Measurements from ENCODE around the gene SKAP1. TPM values are rescaled to one million over a fixed set of nuclear protein-coding genes. Genes with fewer than 3 reads are reported as not detected.

The SKAP1 gene
- total and polyA plus RNA-seq, 2 of the 13 experiments (the other 11 are each of a cell fraction or from before 2014, with no cell fraction given) = 0.21 TPM; not detected in 1

DNA sequence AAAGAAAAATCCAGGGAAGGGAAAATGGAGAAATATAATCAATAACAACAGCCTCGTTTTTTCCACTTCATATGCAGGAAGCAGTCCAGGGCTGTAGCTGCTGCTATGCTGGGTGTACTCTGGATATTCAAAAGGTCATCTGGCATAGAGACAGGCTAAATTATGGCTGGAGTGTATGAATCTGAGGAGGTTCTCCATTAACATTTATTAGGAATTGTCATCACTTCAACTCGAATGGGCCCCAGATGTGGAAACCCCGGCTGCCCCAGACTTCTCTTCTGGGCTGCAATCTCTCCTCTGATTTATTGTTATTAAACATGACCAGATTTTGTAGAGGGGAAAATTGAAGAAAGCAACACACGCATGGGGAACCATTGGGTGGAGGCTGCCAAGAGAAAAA, 33.5 kb upstream of the SKAP1 start:
- Histone ChIP-seq H3K4me1 (ENCODE audit: insufficient read depth, low read length) (no peaks in the 10 kb centered on the region), H3K27me3 (ENCODE audit: control insufficient read depth in 1 of 2, insufficient read depth in 2 of 2, low read length in 2 of 2) (no peaks in the 10 kb centered on the region; a peak in 1 of 5 replicates), H3K9me3 (ENCODE audit: low read length) (no peaks in the 10 kb centered on the region), H3K36me3 (replicated peaks in 1 of 2; ENCODE audit: control insufficient read depth in 1 of 2, insufficient read depth in 2 of 2, low read length in 2 of 2) (no peaks in the 10 kb centered on the region), H3K79me2 (ENCODE audit: insufficient read depth, low read length) (no peaks in the 10 kb centered on the region), H4K20me1 (ENCODE audit: insufficient read depth, low read length) (no peaks in the 10 kb centered on the region), H3K27ac (ENCODE audit: extremely low read length, insufficient read depth, low read length) (no peak overlapping the region), H3K4me2 (ENCODE audit: low read depth, low read length) (no peak overlapping the region), H3K4me3 (replicated peaks in 1 of 3; ENCODE audit: insufficient read depth in 1 of 3, low read depth in 2 of 3, low read length in 3 of 3) (no peak overlapping the region), H3K9ac (ENCODE audit: insufficient read depth, low read depth, low read length) (no peak overlapping the region), H2AFZ (ENCODE audit: low read length) (no peak overlapping the region)
- WGBS (ENCODE audit: low lambda C conversion rate) = 0% methylated on average over 4 of the region's 4 CpGs
- ChIA-PET CTCF (ENCODE audit: low intra/inter-chr PET ratio, low total read pairs) (no interaction called here), POLR2A (no interaction called here)
- TF ChIP-seq ZNF253 (CRISPR knock-in tag; IDR thresholded peaks at IDR 0.05; ENCODE audit: borderline replicate concordance) = no peak
- TF ChIP-seq GABPB1 (CRISPR knock-in tag; IDR thresholded peaks at IDR 0.05) = no peak
- TF ChIP-seq ZKSCAN8 (CRISPR knock-in tag; IDR thresholded peaks at IDR 0.05; ENCODE audit: borderline replicate concordance) = no peak
- TF ChIP-seq FOXA3 (CRISPR knock-in tag; IDR thresholded peaks at IDR 0.05) = no peak
- no peak for TF ChIP-seq ZNF672 (CRISPR knock-in tag; IDR thresholded peaks at IDR 0.05)
- TF ChIP-seq ZBTB7A (CRISPR knock-in tag; IDR thresholded peaks at IDR 0.05) = no peak
- no peak for TF ChIP-seq ZNF772 (CRISPR knock-in tag; IDR thresholded peaks at IDR 0.05)
- TF ChIP-seq ZNF343 (CRISPR knock-in tag; IDR thresholded peaks at IDR 0.05) = no peak
- no peak for TF ChIP-seq ZFP62 (CRISPR knock-in tag; IDR thresholded peaks at IDR 0.05)
- TF ChIP-seq RFX1 (IDR thresholded peaks at IDR 0.05) = no peak
- no peak for TF ChIP-seq ZNF101 (CRISPR knock-in tag; IDR thresholded peaks at IDR 0.05; ENCODE audit: borderline replicate concordance, low read depth)
- TF ChIP-seq SRSF1 (optimal IDR thresholded peaks at IDR 0.05; ENCODE audit: low read depth, low read length) = no peak
- no peak for TF ChIP-seq MATR3 (CRISPR knock-in tag; IDR thresholded peaks at IDR 0.05)
- TF ChIP-seq ARID5B (CRISPR knock-in tag; IDR thresholded peaks at IDR 0.05) = no peak
- TF ChIP-seq SYNCRIP (IDR thresholded peaks at IDR 0.05; ENCODE audit: insufficient read depth, low read depth, low read length) = no peak
- no peak for TF ChIP-seq ETV5 (CRISPR knock-in tag; IDR thresholded peaks at IDR 0.05; ENCODE audit: borderline replicate concordance)
- FAIRE-seq (no peak), DNase-seq (ENCODE audit: low spot score) (no peak), ATAC-seq (no peak)
- intact Hi-C loops (cut with micrococcal nuclease; ENCODE audit: unreplicated experiment) = no loop called here
- no TSS peak for BruUV-seq (replicated peaks)
- in situ Hi-C loops (cut with HindIII; ENCODE audit: extremely low pct_ligation_motif_present, low pct_unique_long_range_greater_than_20kb) = no loop called here

Measured in HepG2 (cell line).